Measurements from ENCODE around the gene AMHR2.
"Not testable (repeated sequence)": the region's sequence is repeated elsewhere in the genome, so short reads cannot be mapped to it uniquely, and the experiment has no call there.

The AMHR2 gene

DNA sequence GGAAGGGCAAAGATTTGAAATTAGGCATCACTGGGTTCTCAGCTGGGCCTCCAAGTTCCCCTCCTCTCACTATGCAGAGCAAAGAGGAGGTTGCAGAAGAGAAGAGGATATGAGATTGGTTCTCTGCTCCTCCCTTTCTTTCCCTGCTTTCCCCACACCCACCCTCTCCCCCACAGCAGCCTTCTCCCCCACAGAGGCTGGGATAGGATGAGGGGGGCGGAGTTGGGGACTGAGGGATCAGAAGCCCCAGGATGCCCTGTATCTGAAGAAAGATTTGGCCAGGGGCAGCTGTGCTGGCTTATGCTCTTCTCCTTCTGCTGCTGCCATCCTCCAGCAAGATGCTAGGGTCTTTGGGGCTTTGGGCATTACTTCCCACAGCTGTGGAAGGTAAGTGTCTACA is at the start of gene AMHR2:
TSS of gene AMHR2 (plus strand) at position 259 of the 400 bp plus-strand sequence. CDS start at position 339, 80 bp downstream.
- no peak for DNase-seq (ENCODE audit: low spot score)

DNA sequence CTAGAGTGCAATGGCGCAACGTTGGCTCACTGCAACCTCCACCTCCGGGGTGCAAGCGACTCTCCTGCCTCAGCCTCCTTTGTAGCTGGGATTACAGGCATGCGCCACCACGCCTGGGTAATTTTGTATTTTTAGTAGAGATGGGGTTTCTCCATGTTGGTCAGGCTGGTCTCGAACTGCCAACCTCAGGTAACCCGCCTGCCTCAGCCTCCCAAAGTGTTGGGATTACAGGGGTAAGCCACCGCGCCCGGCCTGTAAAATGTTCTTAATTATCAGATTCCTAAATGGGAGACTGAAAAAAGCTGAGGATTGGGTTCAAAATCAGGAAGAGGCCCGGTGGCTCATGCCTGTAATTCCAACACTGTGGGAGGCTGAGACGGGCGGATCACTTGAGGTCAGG is 49.4 kb upstream of the AMHR2 start:
- not testable (repeated sequence) for DNase-seq (ENCODE audit: low spot score)

DNA sequence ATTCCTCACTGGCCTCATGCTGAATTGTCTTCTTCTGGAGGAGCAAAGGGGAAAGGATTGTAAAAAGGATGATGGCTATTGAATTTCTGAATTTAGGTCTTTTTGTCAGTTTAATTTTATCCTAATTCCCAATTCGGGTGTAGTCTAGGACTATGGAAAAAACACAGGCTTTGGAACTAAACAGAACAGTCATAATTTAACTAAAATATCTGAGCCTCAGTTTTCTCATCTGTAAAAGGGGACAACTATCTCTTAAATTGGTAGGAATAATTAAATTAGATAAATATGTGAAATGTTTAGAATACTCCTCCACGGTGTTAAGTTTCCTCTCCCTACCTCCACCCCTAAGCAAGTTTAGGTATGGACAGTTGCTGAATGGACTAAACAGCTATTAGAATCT is 46.9 kb upstream of the AMHR2 start:
- DNase-seq (ENCODE audit: low spot score): no peak

DNA sequence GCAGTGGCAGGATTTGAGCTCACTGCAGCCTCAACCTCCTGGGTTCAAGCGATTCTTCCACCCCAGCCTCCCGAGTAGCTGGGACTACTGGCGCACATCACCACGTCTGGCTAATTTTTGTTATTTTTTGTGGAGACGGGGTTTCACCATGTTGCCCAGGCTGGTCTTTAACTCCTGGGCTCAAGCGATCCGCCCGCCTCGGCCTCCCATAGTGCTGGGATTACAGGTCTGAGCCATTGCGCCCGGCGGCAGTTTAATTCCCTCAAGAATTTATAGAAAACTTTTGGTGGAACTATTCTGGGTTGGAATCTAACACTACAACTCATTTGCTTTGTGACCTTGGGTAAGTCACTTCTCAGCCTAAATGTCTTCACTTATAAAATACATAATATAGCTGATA is 45.4 kb upstream of the AMHR2 start:
- DNase-seq (ENCODE audit: low spot score): no peak

GRCh38 chr12:53378724-53379388 is 44.8 kb upstream of the AMHR2 start:
- no peak for DNase-seq (ENCODE audit: low spot score)

DNA sequence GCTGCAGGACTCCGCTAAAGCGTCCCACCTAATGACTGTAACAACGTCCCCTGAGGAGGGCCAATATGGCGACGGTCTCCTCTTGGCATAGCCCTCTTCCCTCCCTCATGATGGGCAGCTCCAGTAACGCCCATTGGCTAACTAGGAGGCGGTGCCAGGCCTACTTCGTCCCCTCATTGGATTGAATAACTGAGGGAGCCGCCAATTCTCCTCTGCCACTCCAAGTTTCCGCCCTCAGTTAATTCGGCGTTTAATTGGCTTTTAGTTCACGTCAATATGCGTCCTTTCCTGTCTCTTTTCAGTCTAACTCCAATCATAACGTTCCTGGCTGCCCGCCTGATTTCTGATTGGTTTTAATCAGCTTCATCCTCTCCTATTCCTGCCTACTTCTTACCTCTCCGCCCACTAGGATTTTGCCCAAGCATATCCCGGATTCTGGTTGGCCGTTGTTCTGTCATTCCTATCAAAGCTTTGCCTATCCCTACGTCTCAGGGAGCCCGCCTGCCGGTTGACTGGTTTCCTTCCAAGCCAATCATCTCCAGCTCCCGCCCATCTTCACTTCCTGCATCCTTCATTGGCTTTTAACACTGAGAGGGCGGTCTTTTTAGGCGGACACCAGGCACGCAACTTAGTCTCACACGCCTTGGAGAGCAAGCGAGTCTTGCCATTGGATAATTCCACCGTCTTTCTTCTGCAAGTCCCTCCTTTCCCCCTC is 44.1 kb upstream of the AMHR2 start:
- peak; percentile 94 for DNase-seq (ENCODE audit: low spot score)

GRCh38 chr12:53380104-53380793 is 43.4 kb upstream of the AMHR2 start, which contains the start of gene SP1:
SP1 (plus strand) TSS chr12:53380176; CDS start chr12:53380292, 116 bp downstream.
- DNase-seq (ENCODE audit: low spot score): peak; percentile 86

DNA sequence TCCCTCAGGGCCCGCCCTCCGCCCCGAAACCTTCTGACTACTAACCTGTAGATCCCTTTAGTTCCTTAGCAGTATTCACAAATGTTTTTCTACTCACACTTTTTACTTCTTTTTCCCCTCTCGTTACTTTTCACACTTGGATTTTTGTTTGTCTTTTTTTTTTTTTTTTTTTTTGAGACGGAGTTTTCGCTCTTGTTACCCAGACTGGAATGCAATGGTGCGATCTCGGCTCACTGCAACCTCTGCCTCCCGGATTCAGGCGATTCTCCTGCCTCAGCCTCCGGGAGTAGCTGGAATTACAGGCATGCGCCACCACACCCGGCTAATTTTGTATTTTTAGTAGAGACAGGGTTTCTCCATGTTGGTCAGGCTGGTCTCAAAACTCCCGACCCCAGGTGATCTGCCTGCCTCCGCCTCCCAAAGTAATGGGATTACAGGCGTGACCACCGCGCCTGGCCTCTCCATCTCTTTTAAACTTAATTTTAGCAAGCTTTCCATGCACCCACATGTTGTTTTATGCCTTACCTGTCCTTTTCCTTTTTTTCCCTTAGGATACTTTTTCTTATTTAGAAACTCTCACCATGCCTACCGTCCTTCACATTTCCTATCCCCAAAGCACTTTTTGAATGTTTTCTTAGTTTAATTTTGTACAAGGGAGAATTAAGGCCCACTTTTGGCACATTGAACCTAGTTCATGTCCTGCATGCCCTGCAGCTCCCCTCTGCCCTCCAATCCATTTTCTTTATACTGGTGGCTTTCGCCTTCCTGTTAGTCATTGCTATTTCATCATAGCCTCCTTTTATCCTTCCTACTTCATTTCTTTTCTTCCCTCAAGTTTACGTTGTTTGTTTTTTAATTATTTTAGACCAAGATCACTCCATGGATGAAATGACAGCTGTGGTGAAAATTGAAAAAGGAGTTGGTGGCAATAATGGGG is 42.6 kb upstream of the AMHR2 start:
- no peak for DNase-seq (ENCODE audit: low spot score)

DNA sequence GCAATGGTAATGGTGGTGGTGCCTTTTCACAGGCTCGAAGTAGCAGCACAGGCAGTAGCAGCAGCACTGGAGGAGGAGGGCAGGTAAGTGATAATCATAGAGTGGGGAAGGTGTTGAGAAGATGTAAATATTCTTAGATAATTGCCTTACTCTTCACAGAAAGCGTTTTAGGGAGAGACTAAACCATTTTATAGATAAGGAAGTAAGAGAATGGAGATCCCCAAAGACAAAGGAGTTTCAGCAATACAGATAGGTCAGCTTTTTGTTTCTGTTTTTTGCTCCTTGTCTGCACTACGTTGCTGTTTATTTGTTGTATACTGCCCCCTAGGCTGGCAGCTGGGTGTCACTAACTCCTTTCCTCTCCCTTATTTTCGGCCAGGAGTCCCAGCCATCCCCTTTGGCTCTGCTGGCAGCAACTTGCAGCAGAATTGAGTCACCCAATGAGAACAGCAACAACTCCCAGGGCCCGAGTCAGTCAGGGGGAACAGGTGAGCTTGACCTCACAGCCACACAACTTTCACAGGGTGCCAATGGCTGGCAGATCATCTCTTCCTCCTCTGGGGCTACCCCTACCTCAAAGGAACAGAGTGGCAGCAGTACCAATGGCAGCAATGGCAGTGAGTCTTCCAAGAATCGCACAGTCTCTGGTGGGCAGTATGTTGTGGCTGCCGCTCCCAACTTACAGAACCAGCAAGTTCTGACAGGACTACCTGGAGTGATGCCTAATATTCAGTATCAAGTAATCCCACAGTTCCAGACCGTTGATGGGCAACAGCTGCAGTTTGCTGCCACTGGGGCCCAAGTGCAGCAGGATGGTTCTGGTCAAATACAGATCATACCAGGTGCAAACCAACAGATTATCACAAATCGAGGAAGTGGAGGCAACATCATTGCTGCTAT is 41.7 kb upstream of the AMHR2 start:
- no peak for DNase-seq (ENCODE audit: low spot score)

- no peak for DNase-seq (ENCODE audit: low spot score)
Observed at GRCh38 chr12:53383258-53383657, 40.4 kb upstream of the AMHR2 start.

DNA sequence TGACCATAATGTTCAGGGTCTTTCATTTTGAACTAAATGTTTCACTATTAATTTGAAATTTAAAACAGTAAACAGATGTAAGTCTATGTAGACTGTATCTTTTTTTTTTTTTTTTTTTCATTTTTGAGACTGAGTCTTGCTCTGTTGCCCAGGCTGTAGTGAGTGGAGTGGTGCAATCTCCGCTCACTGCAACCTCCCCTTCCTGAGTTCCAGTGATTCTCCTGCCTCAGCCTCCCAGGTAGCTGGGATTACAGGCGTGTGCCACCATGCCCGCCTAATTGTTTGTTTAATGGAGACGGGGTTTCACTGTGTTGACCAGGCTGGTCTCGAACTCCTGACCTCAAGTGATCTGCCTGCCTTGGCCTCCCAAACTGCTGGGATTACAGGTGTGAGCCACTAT is 37.3 kb upstream of the AMHR2 start:
- not testable (repeated sequence) for DNase-seq (ENCODE audit: low spot score)

DNA sequence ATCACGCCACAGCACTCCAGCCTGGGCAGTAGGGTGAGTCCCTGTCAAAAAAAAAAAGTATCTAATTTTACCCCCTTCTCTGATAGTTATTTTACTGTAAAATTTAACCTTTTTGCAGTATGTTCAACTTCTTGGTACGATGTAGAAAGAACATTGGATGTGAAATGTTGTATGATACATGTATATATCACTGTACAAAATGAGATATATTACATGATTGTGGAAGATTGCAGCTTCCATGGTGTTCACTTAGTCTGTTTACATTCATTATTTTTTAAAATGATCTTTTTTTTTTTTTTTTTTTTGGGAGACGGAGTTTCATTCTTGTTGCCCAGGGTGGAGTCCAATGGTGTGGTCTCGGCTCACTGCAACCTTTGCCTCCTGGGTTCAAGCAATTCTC is 34.7 kb upstream of the AMHR2 start:
- DNase-seq (ENCODE audit: low spot score): no peak

DNA sequence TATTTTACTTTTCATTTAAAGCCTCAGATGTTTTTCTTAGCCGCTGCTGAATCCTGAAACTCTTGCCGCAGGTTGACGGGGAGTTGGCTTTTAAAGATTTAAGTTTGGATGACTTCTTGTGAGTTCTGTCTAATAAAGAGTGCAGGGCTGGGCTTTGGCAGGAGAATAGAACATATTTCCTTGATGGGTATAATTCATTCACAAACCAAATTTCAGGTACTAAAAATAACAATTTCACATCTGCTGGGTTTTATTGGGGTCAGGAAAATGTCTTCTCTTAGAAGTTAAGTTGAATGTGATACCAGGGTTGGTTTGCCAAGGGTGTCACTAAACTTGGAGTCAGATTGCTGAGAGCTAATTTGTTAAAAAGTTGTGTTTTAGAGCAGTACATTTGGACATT is 34.0 kb upstream of the AMHR2 start:
- DNase-seq (ENCODE audit: low spot score): no peak

- no peak for DNase-seq (ENCODE audit: low spot score)
Observed at GRCh38 chr12:53391724-53392123, 31.9 kb upstream of the AMHR2 start.

DNA sequence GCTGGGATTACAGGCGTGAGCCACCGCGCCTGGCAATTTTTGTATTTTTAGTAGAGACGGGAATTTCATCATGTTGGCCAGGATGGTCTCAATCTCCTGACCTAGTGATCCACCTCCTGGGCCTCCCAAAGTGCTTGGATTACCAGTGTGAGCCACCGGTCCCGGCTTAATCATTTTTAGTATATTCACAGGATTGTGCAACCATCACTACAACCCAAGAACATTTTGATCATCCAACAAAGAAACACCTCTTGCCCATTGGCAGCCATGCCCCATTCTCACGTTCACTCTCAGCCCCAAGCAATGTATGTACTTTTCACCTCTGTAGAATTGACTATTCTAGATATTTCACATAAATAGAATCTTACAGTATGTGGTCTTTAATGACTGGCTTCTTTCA is 23.8 kb upstream of the AMHR2 start:
- no peak for DNase-seq (ENCODE audit: low spot score)

DNA sequence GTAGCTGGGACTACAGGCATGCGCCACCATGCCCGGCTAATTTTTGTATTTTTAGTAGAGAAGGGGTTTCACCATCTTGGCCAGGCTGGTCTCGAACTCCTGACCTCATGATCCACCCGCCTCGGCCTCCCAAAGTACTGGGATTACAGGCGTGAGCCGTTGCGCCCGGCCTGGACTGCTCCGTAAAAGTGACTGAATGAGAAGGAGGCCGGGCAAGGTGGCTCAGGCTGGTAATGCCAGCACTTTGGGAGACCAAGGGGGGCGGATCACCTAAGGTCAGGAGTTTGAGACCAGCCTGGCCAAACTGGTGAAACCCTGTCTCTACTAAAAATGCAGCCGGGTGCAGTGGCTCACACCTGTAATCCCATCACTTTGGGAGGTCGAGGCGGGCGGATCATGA is 21.3 kb upstream of the AMHR2 start:
- not testable (repeated sequence) for DNase-seq (ENCODE audit: low spot score)

- no peak for DNase-seq (ENCODE audit: low spot score)
Observed at GRCh38 chr12:53402871-53403270, 20.8 kb upstream of the AMHR2 start.

DNA sequence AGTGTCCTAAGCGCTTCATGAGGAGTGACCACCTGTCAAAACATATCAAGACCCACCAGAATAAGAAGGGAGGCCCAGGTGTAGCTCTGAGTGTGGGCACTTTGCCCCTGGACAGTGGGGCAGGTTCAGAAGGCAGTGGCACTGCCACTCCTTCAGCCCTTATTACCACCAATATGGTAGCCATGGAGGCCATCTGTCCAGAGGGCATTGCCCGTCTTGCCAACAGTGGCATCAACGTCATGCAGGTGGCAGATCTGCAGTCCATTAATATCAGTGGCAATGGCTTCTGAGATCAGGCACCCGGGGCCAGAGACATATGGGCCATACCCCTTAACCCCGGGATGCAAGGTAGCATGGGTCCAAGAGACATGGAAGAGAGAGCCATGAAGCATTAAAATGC is 12.7 kb upstream of the AMHR2 start:
- DNase-seq (ENCODE audit: low spot score): no peak

GRCh38 chr12:53413485-53414204 is 10.0 kb upstream of the AMHR2 start:
- DNase-seq (ENCODE audit: low spot score): no peak

- DNase-seq (ENCODE audit: low spot score): no peak
Observed at GRCh38 chr12:53414756-53415417, 8.8 kb upstream of the AMHR2 start.

Measured in germinal center (tissue), 1 donor.